CD4-positive, CD25-positive, alpha-beta regulatory T cell (primary cell): Measurements from ENCODE around the gene ZNF407. TPM values are rescaled to one million over a fixed set of nuclear protein-coding genes. Genes with fewer than 3 reads are reported as not detected.

Experiments
- ATAC-seq, 2 donors: fragments of 150-1000 bp; cut with Tn5 transposase; one replicate each; pipeline ENCODE4 v1.10.0; 2021; ENCODE audit warnings: low read depth in 2 of 2, moderate number of reproducible peaks in 2 of 2, moderate library complexity in 1 of 2
- DNase-seq, 3 donors: peaks; one replicate each; pipeline versions ENCODE4 v3.0.0 to v3.0.0-alpha.2; 2012 to 2022; ENCODE audit warnings: mixed read lengths in 1 of 3
- H3K27ac ChIP-seq: one replicate; pipeline ENCODE4 v1.7.0; 2013; ENCODE audit warnings: mild to moderate bottlenecking, low read length; ENCODE audit not compliant: insufficient read depth, poor library complexity, severe bottlenecking
- H3K27me3 ChIP-seq: one replicate; pipeline ENCODE4 v1.7.0; 2013; ENCODE audit warnings: low read length; ENCODE audit not compliant: control insufficient read depth, insufficient read depth
- H3K36me3 ChIP-seq: one replicate; pipeline ENCODE4 v1.7.0; 2013; ENCODE audit warnings: mild to moderate bottlenecking, low read length, moderate library complexity; ENCODE audit not compliant: control insufficient read depth, insufficient read depth
- H3K4me1 ChIP-seq: 2 replicates; pipeline ENCODE4 v1.7.0; 2013; ENCODE audit warnings: mild to moderate bottlenecking, low read length; ENCODE audit not compliant: insufficient read depth, control insufficient read depth, poor library complexity, severe bottlenecking
- H3K4me3 ChIP-seq: one replicate; pipeline ENCODE4 v1.7.0; 2013; ENCODE audit warnings: low read depth, mild to moderate bottlenecking, low read length, moderate library complexity
- H3K9me3 ChIP-seq, 2 experiments: 1 replicate in 1 of 2; 2 replicates in 1 of 2; pipeline ENCODE4 v1.7.0; 2013; ENCODE audit warnings: low read length in 2 of 2, mild to moderate bottlenecking in 1 of 2, moderate library complexity in 1 of 2; ENCODE audit not compliant: control insufficient read depth in 2 of 2
- H3K27ac Mint-ChIP-seq, 3 donors: one replicate each; pipeline ENCODE4 v1.8.0; 2020 to 2022; ENCODE audit warnings: mild to moderate bottlenecking in 3 of 3, mixed read lengths in 3 of 3, moderate library complexity in 2 of 3
- H3K27me3 Mint-ChIP-seq: one replicate; pipeline ENCODE4 v1.8.0; 2022; ENCODE audit warnings: mild to moderate bottlenecking, mixed read lengths
- H3K36me3 Mint-ChIP-seq: one replicate; pipeline ENCODE4 v1.8.0; 2020; ENCODE audit warnings: mixed read lengths
- H3K4me1 Mint-ChIP-seq, 4 donors: one replicate each; pipeline ENCODE4 v1.8.0; 2020 to 2022; ENCODE audit warnings: mixed read lengths in 4 of 4, mild to moderate bottlenecking in 1 of 4
- H3K4me3 Mint-ChIP-seq, 4 donors: one replicate each; pipeline ENCODE4 v1.8.0; 2020 to 2022; ENCODE audit warnings: mild to moderate bottlenecking in 4 of 4, mixed read lengths in 4 of 4, moderate library complexity in 3 of 4
- H3K9me3 Mint-ChIP-seq, 7 donors: one replicate each; pipeline ENCODE4 v1.8.0; 2020 to 2022; ENCODE audit warnings: mixed read lengths in 7 of 7, mild to moderate bottlenecking in 3 of 7, moderate library complexity in 2 of 7
- polyA plus RNA-seq, 4 donors: library from polyadenylated mRNA; unstranded; fragments of 300-500 nt; fragmentation: Illumina TruSeq; gene quantifications; one replicate each; pipeline ENCODE4 v1.2.3, GENCODE V29; 2021
- total RNA-seq: library from RNA; stranded (reverse); gene quantifications from one replicate; pipeline ENCODE4 v1.2.3, GENCODE V29; 2022

Gene ZNF407
- total and polyA plus RNA-seq, 5 donors from 2014 or later: 2.0 to 34.0 (median 3.8) TPM

GRCh38 chr18:75110311-75110710 is 512.6 kb downstream of the ZNF407 start:
- Histone ChIP-seq H3K9me3 (no peaks in the 10 kb centered on the region), H3K36me3 (no peaks in the 10 kb centered on the region), H3K4me1 (no peaks in the 10 kb centered on the region), H3K4me3 (no peak overlapping the region), H3K27me3 (no peaks in the 10 kb centered on the region), H3K27ac (no peak overlapping the region)
- H3K9me3 Mint-ChIP-seq: no peaks in the 10 kb centered on the region
- H3K4me3 Mint-ChIP-seq: no peak overlapping the region
- H3K36me3 Mint-ChIP-seq: no peaks in the 10 kb centered on the region
- peaks cover 4% of the 10 kb centered on the region for H3K27me3 Mint-ChIP-seq
- H3K27ac Mint-ChIP-seq: no peak overlapping the region
- H3K4me1 Mint-ChIP-seq: no peaks in the 10 kb centered on the region
- ATAC-seq (no peak), DNase-seq (no peak)

GRCh38 chr18:75110846-75111415 is 513.3 kb downstream of the ZNF407 start:
- peaks cover 4% of the 10 kb centered on the region for H3K27me3 Mint-ChIP-seq
- H3K4me1 ChIP-seq: no peaks in the 10 kb centered on the region
- no peak overlapping the region for H3K27ac Mint-ChIP-seq
- no peaks in the 10 kb centered on the region for H3K4me1 Mint-ChIP-seq
- H3K4me3 Mint-ChIP-seq: no peak overlapping the region
- no peaks in the 10 kb centered on the region for H3K36me3 Mint-ChIP-seq
- DNase-seq: no peak
- H3K4me3 ChIP-seq: no peak overlapping the region
- H3K9me3 ChIP-seq: no peaks in the 10 kb centered on the region
- no peak overlapping the region for H3K27ac ChIP-seq
- no peaks in the 10 kb centered on the region for H3K9me3 Mint-ChIP-seq
- no peaks in the 10 kb centered on the region for H3K27me3 ChIP-seq
- H3K36me3 ChIP-seq: no peaks in the 10 kb centered on the region
- ATAC-seq: no peak

GRCh38 chr18:75111760-75112159 is 514.1 kb downstream of the ZNF407 start:
- no peak for ATAC-seq
- no peaks in the 10 kb centered on the region for H3K27me3 ChIP-seq
- no peaks in the 10 kb centered on the region for H3K36me3 Mint-ChIP-seq

GRCh38 chr18:75112186-75113096 is 514.8 kb downstream of the ZNF407 start:
- H3K4me1 ChIP-seq: no peaks in the 10 kb centered on the region

More at GRCh38 chr18:75111760-75112159, 514.1 kb downstream of the ZNF407 start:
- Histone ChIP-seq H3K4me1 (no peaks in the 10 kb centered on the region), H3K9me3 (no peaks in the 10 kb centered on the region), H3K27ac (no peak overlapping the region), H3K4me3 (no peak overlapping the region), H3K36me3 (no peaks in the 10 kb centered on the region)
- Mint-ChIP-seq H3K9me3 (no peaks in the 10 kb centered on the region), H3K4me3 (no peak overlapping the region), H3K27me3 (no peaks in the 10 kb centered on the region), H3K27ac (no peak overlapping the region), H3K4me1 (no peaks in the 10 kb centered on the region)
- DNase-seq: no peak

GRCh38 chr18:75113455-75113854 is 515.8 kb downstream of the ZNF407 start:
- H3K36me3 Mint-ChIP-seq: no peaks in the 10 kb centered on the region
- H3K27ac Mint-ChIP-seq: no peak overlapping the region
- no peaks in the 10 kb centered on the region for H3K4me1 Mint-ChIP-seq
- Histone ChIP-seq H3K27ac (no peak overlapping the region), H3K36me3 (no peaks in the 10 kb centered on the region), H3K9me3 (no peaks in the 10 kb centered on the region), H3K27me3 (no peaks in the 10 kb centered on the region), H3K4me3 (no peak overlapping the region), H3K4me1 (no peaks in the 10 kb centered on the region)
- no peak overlapping the region for H3K4me3 Mint-ChIP-seq
- no peak for DNase-seq
- no peak for ATAC-seq
- H3K9me3 Mint-ChIP-seq: no peaks in the 10 kb centered on the region
- no peaks in the 10 kb centered on the region for H3K27me3 Mint-ChIP-seq

More at GRCh38 chr18:75112186-75113096, 514.8 kb downstream of the ZNF407 start:
- H3K27ac ChIP-seq: no peak overlapping the region
- Mint-ChIP-seq H3K27me3 (no peaks in the 10 kb centered on the region), H3K4me1 (no peaks in the 10 kb centered on the region), H3K27ac (no peak overlapping the region), H3K36me3 (no peaks in the 10 kb centered on the region), H3K9me3 (no peaks in the 10 kb centered on the region), H3K4me3 (no peak overlapping the region)
- H3K4me3 ChIP-seq: no peak overlapping the region
- H3K9me3 ChIP-seq: no peaks in the 10 kb centered on the region
- ATAC-seq (no peak), DNase-seq (no peak)
- H3K36me3 ChIP-seq: no peaks in the 10 kb centered on the region
- no peaks in the 10 kb centered on the region for H3K27me3 ChIP-seq

- Mint-ChIP-seq H3K4me3 (no peak overlapping the region), H3K9me3 (no peaks in the 10 kb centered on the region), H3K4me1 (no peaks in the 10 kb centered on the region), H3K27me3 (no peaks in the 10 kb centered on the region), H3K36me3 (no peaks in the 10 kb centered on the region), H3K27ac (no peak overlapping the region)
- H3K27me3 ChIP-seq: no peaks in the 10 kb centered on the region
- H3K36me3 ChIP-seq: no peaks in the 10 kb centered on the region
- no peak for ATAC-seq
- H3K9me3 ChIP-seq: no peaks in the 10 kb centered on the region
- H3K4me3 ChIP-seq: no peak overlapping the region
- H3K27ac ChIP-seq: no peak overlapping the region
- no peak for DNase-seq
- H3K4me1 ChIP-seq: no peaks in the 10 kb centered on the region
Observed at GRCh38 chr18:75114231-75114764, 516.6 kb downstream of the ZNF407 start.
